Smooth muscle cell (in vitro differentiated cells): ENCODE measurements around the gene PLCB1. TPM values are rescaled to one million over a fixed set of nuclear protein-coding genes. Genes with fewer than 3 reads are reported as not detected.
"Not testable (repeated sequence)": the region's sequence is repeated elsewhere in the genome, so short reads cannot be mapped to it uniquely, and the experiment has no call there.

Experiments used
- DNase-seq: peaks from one replicate; lab custom pipeline; 2025; ENCODE audit not compliant: unreplicated experiment; lab: John Stamatoyannopoulos, UW
- H2AFZ ChIP-seq: fragments of 200-600 bp; sonication (generic); 2 replicates; pipeline ENCODE4 v1.6.0; 2016; ENCODE audit warnings: antibody characterized with exemption, low read depth, mild to moderate bottlenecking
- H3F3A ChIP-seq: fragments of 200-600 bp; sonication (generic); 2 replicates; pipeline ENCODE4 v1.6.0; 2017; ENCODE audit warnings: antibody characterized with exemption, low read depth
- H3K27ac ChIP-seq: fragments of 200-600 bp; sonication (generic); 2 replicates; pipeline ENCODE4 v1.5.1; 2016; ENCODE audit warnings: low read depth, mild to moderate bottlenecking
- H3K27me3 ChIP-seq: fragments of 200-600 bp; sonication (generic); 2 replicates; pipeline ENCODE4 v1.6.1; 2016; ENCODE audit warnings: low read depth, mild to moderate bottlenecking
- H3K36me3 ChIP-seq: fragments of 200-600 bp; sonication (generic); 2 replicates; pipeline ENCODE4 v1.5.1; 2016; ENCODE audit warnings: low read depth
- H3K4me1 ChIP-seq: fragments of 200-600 bp; sonication (generic); 2 replicates; pipeline ENCODE4 v1.5.1; 2016; ENCODE audit warnings: low read depth
- H3K4me2 ChIP-seq: fragments of 200-600 bp; sonication (generic); 2 replicates; pipeline ENCODE4 v1.6.0; 2016; ENCODE audit warnings: mild to moderate bottlenecking
- H3K4me3 ChIP-seq: fragments of 200-600 bp; sonication (generic); 2 replicates; pipeline ENCODE4 v1.5.1; 2016; ENCODE audit warnings: mild to moderate bottlenecking
- H3K79me2 ChIP-seq: fragments of 200-600 bp; sonication (generic); 2 replicates; pipeline ENCODE4 v1.6.0; 2016; ENCODE audit warnings: low read depth, mild to moderate bottlenecking
- H3K9ac ChIP-seq: fragments of 200-600 bp; sonication (generic); 2 replicates; pipeline ENCODE4 v1.6.0; 2016; ENCODE audit warnings: low read depth
- H3K9me3 ChIP-seq: fragments of 200-600 bp; sonication (generic); replicated peaks from 2 replicates; pipeline ENCODE4 v1.5.1; 2016; ENCODE audit warnings: low read depth
- H4K20me1 ChIP-seq: fragments of 200-600 bp; sonication (generic); 2 replicates; pipeline ENCODE4 v1.6.0; 2016; ENCODE audit warnings: low read depth
- WGBS: methylation state at CpG from one replicate; pipeline ENCODE4 v1.1.7; 2016; ENCODE audit warnings: low lambda C conversion rate; 5-methylcytosine and 5-hydroxymethylcytosine counted together
- polyA plus RNA-seq: library from polyadenylated mRNA; unstranded; fragments of >200 nt; fragmentation: Nextera tagmentation; extraction: Ambion mirVana; gene quantifications from 2 replicates; pipeline ENCODE4 v1.2.1, GENCODE V29; 2016
- total RNA-seq: library from RNA; depleted of rRNA; stranded (reverse); fragments of >200 nt; gene quantifications from 2 replicates; pipeline ENCODE4 v1.2.3, GENCODE V29; 2014
- TF ChIP-seq, protein P1 (sequence below): fragments of 200-600 bp; sonication (generic); IDR thresholded peaks from 2 replicates; pipeline ENCODE4 v1.5.1; 2017; ENCODE audit warnings: borderline replicate concordance, mild to moderate bottlenecking, antibody characterized with exemption; ENCODE audit not compliant: insufficient read depth, poor library complexity, severe bottlenecking

Gene PLCB1
- total and polyA plus RNA-seq, 2 experiments from 2014 or later, result 4.7 to 25.3 TPM

- Histone ChIP-seq H3F3A (no peaks in the 10 kb centered on the region), H2AFZ (no peak overlapping the region), H3K79me2 (no peaks in the 10 kb centered on the region), H3K27me3 (no peaks in the 10 kb centered on the region), H3K9ac (no peak overlapping the region), H3K27ac (no peak overlapping the region), H3K4me3 (no peak overlapping the region), H3K9me3 (no peaks in the 10 kb centered on the region), H3K4me2 (no peak overlapping the region), H3K36me3 (no peaks in the 10 kb centered on the region), H4K20me1 (no peaks in the 10 kb centered on the region), H3K4me1 (no peaks in the 10 kb centered on the region)
- TF ChIP-seq, protein P1, sequence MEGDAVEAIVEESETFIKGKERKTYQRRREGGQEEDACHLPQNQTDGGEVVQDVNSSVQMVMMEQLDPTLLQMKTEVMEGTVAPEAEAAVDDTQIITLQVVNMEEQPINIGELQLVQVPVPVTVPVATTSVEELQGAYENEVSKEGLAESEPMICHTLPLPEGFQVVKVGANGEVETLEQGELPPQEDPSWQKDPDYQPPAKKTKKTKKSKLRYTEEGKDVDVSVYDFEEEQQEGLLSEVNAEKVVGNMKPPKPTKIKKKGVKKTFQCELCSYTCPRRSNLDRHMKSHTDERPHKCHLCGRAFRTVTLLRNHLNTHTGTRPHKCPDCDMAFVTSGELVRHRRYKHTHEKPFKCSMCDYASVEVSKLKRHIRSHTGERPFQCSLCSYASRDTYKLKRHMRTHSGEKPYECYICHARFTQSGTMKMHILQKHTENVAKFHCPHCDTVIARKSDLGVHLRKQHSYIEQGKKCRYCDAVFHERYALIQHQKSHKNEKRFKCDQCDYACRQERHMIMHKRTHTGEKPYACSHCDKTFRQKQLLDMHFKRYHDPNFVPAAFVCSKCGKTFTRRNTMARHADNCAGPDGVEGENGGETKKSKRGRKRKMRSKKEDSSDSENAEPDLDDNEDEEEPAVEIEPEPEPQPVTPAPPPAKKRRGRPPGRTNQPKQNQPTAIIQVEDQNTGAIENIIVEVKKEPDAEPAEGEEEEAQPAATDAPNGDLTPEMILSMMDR, result no peak
- no peak for DNase-seq
- WGBS, result 96% methylated on average over 4 of the region's 4 CpGs
Measured at GRCh38 chr20:8639112-8639778, 507.2 kb downstream of the PLCB1 start.

- Histone ChIP-seq H3K4me2 (no peak overlapping the region), H3K9ac (no peak overlapping the region), H3K4me1 (no peaks in the 10 kb centered on the region), H2AFZ (no peak overlapping the region), H3K9me3 (no peaks in the 10 kb centered on the region), H3F3A (no peaks in the 10 kb centered on the region), H4K20me1 (no peaks in the 10 kb centered on the region), H3K79me2 (no peaks in the 10 kb centered on the region), H3K27ac (no peak overlapping the region), H3K4me3 (no peak overlapping the region), H3K27me3 (no peaks in the 10 kb centered on the region), H3K36me3 (no peaks in the 10 kb centered on the region)
- DNase-seq, result no peak
- TF ChIP-seq, protein P1, result no peak
- 75% methylated on average over 4 of the region's 4 CpGs for WGBS
Measured at GRCh38 chr20:8640461-8640860, 508.4 kb downstream of the PLCB1 start.

DNA sequence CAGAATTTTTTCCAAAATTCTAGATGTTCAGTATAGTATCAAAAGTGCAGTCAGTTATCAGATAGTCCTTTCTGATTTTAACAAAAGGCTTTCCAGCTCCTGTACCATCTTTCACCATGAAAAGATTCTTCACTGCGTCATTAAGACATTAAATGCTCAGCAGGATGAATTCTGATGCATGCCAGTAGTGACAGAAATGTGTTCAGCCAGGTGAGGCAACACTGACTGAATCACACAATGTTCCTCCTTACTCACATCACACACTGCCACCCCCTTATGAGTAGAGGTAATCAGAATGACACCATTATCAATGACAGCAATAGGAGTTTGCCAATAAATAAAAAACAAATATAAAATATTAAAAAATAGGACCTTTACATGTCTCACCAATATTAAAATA is 510.2 kb downstream of the PLCB1 start:
- no peak overlapping the region for H3K4me3 ChIP-seq
- no peak overlapping the region for H2AFZ ChIP-seq
- no peaks in the 10 kb centered on the region for H3F3A ChIP-seq
- H3K4me2 ChIP-seq, result no peak overlapping the region
- 91% methylated on average over 1 of the region's 1 CpG for WGBS
- no peaks in the 10 kb centered on the region for H3K36me3 ChIP-seq
- no peaks in the 10 kb centered on the region for H4K20me1 ChIP-seq
- TF ChIP-seq, protein P1, result no peak
- no peaks in the 10 kb centered on the region for H3K27me3 ChIP-seq
- H3K79me2 ChIP-seq, result no peaks in the 10 kb centered on the region
- peaks cover 3% of the 10 kb centered on the region for H3K4me1 ChIP-seq
- no peak for DNase-seq
- H3K9me3 ChIP-seq, result no peaks in the 10 kb centered on the region
- H3K27ac ChIP-seq, result no peak overlapping the region
- no peak overlapping the region for H3K9ac ChIP-seq

GRCh38 chr20:8644468-8644867 is 512.4 kb downstream of the PLCB1 start:
- not testable (repeated sequence) for DNase-seq, H3K4me1 ChIP-seq, H3K27ac ChIP-seq, H3K36me3 ChIP-seq, H4K20me1 ChIP-seq, H3K27me3 ChIP-seq, H3K79me2 ChIP-seq, H2AFZ ChIP-seq, H3K9me3 ChIP-seq, H3K4me2 ChIP-seq, H3F3A ChIP-seq, H3K9ac ChIP-seq, H3K4me3 ChIP-seq
- 96% methylated on average over 16 of the region's 30 CpGs for WGBS
